HG03025 (cell line): ENCODE measurements around the gene WWP2.
"Not testable (repeated sequence)": the region's sequence is repeated elsewhere in the genome, so short reads cannot be mapped to it uniquely, and the experiment has no call there.

Experiments used
- ATAC-seq: cut with Tn5 transposase; IDR thresholded peaks from one replicate; pipeline ENCODE4 v1.9.1; 2021; ENCODE audit warnings: mild to moderate bottlenecking, moderate library complexity; ENCODE audit not compliant: unreplicated experiment, low FRiP score

The WWP2 gene

GRCh38 chr16:69938981-69939820, 177.1 kb downstream of the WWP2 start:
- ATAC-seq: no peak

- ATAC-seq: no peak
Measured at GRCh38 chr16:69939821-69940585, 177.9 kb downstream of the WWP2 start.

- ATAC-seq: no peak
Measured at GRCh38 chr16:69940676-69941075, 178.5 kb downstream of the WWP2 start.

- no peak for ATAC-seq
Measured at GRCh38 chr16:69941251-69942098, 179.3 kb downstream of the WWP2 start.

- no peak for ATAC-seq
Measured at GRCh38 chr16:69942099-69942491, 180.0 kb downstream of the WWP2 start.

- ATAC-seq: no peak
Measured at GRCh38 chr16:69942627-69943170, 180.6 kb downstream of the WWP2 start.

GRCh38 chr16:69943241-69944036, 181.3 kb downstream of the WWP2 start:
- not testable (repeated sequence) for ATAC-seq

GRCh38 chr16:69950411-69950810, 188.3 kb downstream of the WWP2 start:
- ATAC-seq: not testable (repeated sequence)

- not testable (repeated sequence) for ATAC-seq
Measured at GRCh38 chr16:69951017-69951671, 189.0 kb downstream of the WWP2 start, which contains the start of gene CLEC18A. CLEC18A (plus strand) TSS chr16:69951334; CDS start chr16:69951367, 33 bp downstream.

- not testable (repeated sequence) for ATAC-seq
Measured at GRCh38 chr16:69951672-69952031, 189.5 kb downstream of the WWP2 start.

- not testable (repeated sequence) for ATAC-seq
Measured at GRCh38 chr16:69952116-69952515, 190.0 kb downstream of the WWP2 start.

- ATAC-seq: not testable (repeated sequence)
Measured at GRCh38 chr16:69952572-69953355, 190.6 kb downstream of the WWP2 start.

GRCh38 chr16:69954241-69954640, 192.1 kb downstream of the WWP2 start:
- ATAC-seq: not testable (repeated sequence)

GRCh38 chr16:69963312-69963711, 201.2 kb downstream of the WWP2 start:
- ATAC-seq: not testable (repeated sequence)

- ATAC-seq: not testable (repeated sequence)
Measured at GRCh38 chr16:69964960-69965660, 203.0 kb downstream of the WWP2 start.

GRCh38 chr16:69965661-69966054, 203.5 kb downstream of the WWP2 start:
- not testable (repeated sequence) for ATAC-seq

- not testable (repeated sequence) for ATAC-seq
Measured at GRCh38 chr16:69967688-69968087, 205.6 kb downstream of the WWP2 start.

GRCh38 chr16:69968125-69968524, 206.0 kb downstream of the WWP2 start:
- not testable (repeated sequence) for ATAC-seq
